ENCODE measurements around the gene NQO2. TPM values are rescaled to one million over a fixed set of nuclear protein-coding genes. Genes with fewer than 3 reads are reported as not detected.

Gene NQO2
- total and polyA plus RNA-seq, 2 of the 13 experiments (the other 11 are each of a cell fraction or from before 2014, with no cell fraction given): 32.2 to 56.5 TPM

DNA sequence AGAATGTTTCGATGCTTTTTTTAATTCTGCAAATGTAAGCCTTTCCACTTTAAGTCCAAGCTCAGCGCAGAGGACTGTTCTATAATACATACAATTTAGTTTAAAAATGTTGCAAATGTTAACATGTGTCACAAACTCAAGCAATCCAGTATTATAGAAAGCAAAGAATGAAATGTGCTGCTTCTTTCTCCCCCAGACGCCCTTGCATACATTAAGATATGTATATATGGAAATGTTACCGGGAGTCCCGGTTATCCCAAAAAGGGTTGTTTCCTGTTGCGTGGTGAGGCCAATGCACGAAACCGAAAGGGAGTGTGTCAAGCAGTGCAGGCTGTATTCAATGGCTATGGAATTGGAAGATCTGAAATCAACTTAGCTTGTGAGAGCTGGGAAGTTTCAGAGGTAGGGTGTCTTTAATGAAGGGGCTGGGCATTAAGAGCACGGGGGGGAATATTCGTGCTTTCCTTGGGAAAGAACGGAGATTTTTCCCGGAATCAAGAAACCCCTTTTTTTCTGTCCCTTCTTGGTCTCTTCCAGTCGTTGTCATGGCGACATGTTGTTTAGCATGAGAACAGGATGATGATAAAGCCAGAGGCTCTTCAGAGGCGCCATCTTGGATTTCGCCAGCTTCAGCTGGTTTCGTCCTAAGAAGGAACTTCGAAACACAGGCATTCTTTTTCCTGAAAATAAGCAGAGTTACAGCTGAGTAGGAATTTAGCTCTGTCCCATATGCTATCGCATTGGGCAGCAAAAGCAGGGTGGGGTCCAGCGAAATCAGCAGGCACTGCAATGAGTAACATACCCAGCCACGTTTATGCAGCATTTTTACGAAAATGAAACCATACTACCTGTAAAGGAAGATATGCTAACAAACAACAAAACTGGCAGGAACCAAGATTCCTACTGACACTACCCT, 10.1 kb upstream of the NQO2 start (continued):
- TF ChIP-seq PHF5A (CRISPR knock-in tag; IDR thresholded peaks at IDR 0.05; ENCODE audit: low read depth, unreplicated experiment): no peak
- TF ChIP-seq MAFG (CRISPR knock-in tag; IDR thresholded peaks at IDR 0.05): no peak
- peak; percentile 13; the same call in 1 of the 2 replicates for TF ChIP-seq SSRP1 (CRISPR knock-in tag; IDR thresholded peaks at IDR 0.05)
- no peak for TF ChIP-seq RARG (CRISPR knock-in tag; IDR thresholded peaks at IDR 0.05; ENCODE audit: low read depth)
- TF ChIP-seq NFYC (CRISPR knock-in tag; IDR thresholded peaks at IDR 0.05): no peak
- TF ChIP-seq ZNF441 (CRISPR knock-in tag; IDR thresholded peaks at IDR 0.05; ENCODE audit: borderline replicate concordance): 0 out of 2 replicates have a peak, but pooled peaks have one; percentile 42
- TF ChIP-seq ZNF768 (CRISPR knock-in tag; IDR thresholded peaks at IDR 0.05): no peak
- TF ChIP-seq THAP11 (CRISPR knock-in tag; IDR thresholded peaks at IDR 0.05): peak; percentile 62; the same call in 1 of the 2 replicates
- TF ChIP-seq GRHL1 (CRISPR knock-in tag; conservative IDR thresholded peaks at IDR 0.05): no peak
- TF ChIP-seq ZNF276 (CRISPR knock-in tag; IDR thresholded peaks at IDR 0.05; ENCODE audit: low read depth): peak; percentile 75; the same call in 1 of the 2 replicates
- no peak for TF ChIP-seq SRSF4 (IDR thresholded peaks at IDR 0.05; ENCODE audit: low read depth, low read length, poor library complexity, severe bottlenecking)
- TF ChIP-seq ARID2 (CRISPR knock-in tag; IDR thresholded peaks at IDR 0.05; ENCODE audit: borderline replicate concordance): 0 out of 2 replicates have a peak, but pooled peaks have one; percentile 80
- no peak for TF ChIP-seq TOPORS (CRISPR knock-in tag; IDR thresholded peaks at IDR 0.05)
- no peak for TF ChIP-seq E2F5 (CRISPR knock-in tag; conservative IDR thresholded peaks at IDR 0.05)
- TF ChIP-seq FOSL2 (CRISPR knock-in tag; IDR thresholded peaks at IDR 0.05): peak; percentile 57
- no peak for TF ChIP-seq ZNF484 (CRISPR knock-in tag; IDR thresholded peaks at IDR 0.05; ENCODE audit: borderline replicate concordance, low read depth)
- peak; percentile 83; the same call in 1 of the 2 replicates for TF ChIP-seq KLF11 (CRISPR knock-in tag; IDR thresholded peaks at IDR 0.05)
- no peak for TF ChIP-seq MBD4 (IDR thresholded peaks at IDR 0.05; ENCODE audit: borderline replicate concordance, low read length)
- TF ChIP-seq CC2D1A (CRISPR knock-in tag; IDR thresholded peaks at IDR 0.05): no peak
